Rectal smooth muscle tissue (tissue), 1 donor: Measurements from ENCODE around the gene TESK2.

ENCODE experiments used
- H3K27ac ChIP-seq: one replicate; pipeline ENCODE4 v1.7.0; 2013; ENCODE audit warnings: low read depth, low read length, inconsistent platforms
- H3K27me3 ChIP-seq: one replicate; pipeline ENCODE4 v1.7.0; 2013; ENCODE audit warnings: low read length; ENCODE audit not compliant: control insufficient read depth, insufficient read depth
- H3K36me3 ChIP-seq: one replicate; pipeline ENCODE4 v1.7.0; 2013; ENCODE audit warnings: low read length; ENCODE audit not compliant: control insufficient read depth, insufficient read depth
- H3K4me1 ChIP-seq: one replicate; pipeline ENCODE4 v1.7.0; 2013; ENCODE audit warnings: low read length; ENCODE audit not compliant: control insufficient read depth, insufficient read depth
- H3K4me3 ChIP-seq: one replicate; pipeline ENCODE4 v1.7.0; 2013; ENCODE audit warnings: low read length
- H3K9ac ChIP-seq: one replicate; pipeline ENCODE4 v1.7.0; 2013; ENCODE audit warnings: low read length

TESK2 gene

GRCh38 chr1:45346473-45346872 is 144.5 kb downstream of the TESK2 start:
- no peaks in the 10 kb centered on the region for H3K27me3 ChIP-seq
- H3K4me3 ChIP-seq, result no peak overlapping the region
- H3K27ac ChIP-seq, result no peak overlapping the region
- peaks cover 21% of the 10 kb centered on the region for H3K36me3 ChIP-seq
- H3K9ac ChIP-seq, result no peak overlapping the region
- H3K4me1 ChIP-seq, result peaks cover 25% of the 10 kb centered on the region

- Histone ChIP-seq H3K9ac (no peak overlapping the region), H3K27ac (no peak overlapping the region), H3K4me3 (no peak overlapping the region), H3K27me3 (no peaks in the 10 kb centered on the region), H3K36me3 (peaks cover 21% of the 10 kb centered on the region), H3K4me1 (peaks cover 35% of the 10 kb centered on the region)
Measured at GRCh38 chr1:45345014-45345413, 145.9 kb downstream of the TESK2 start.

- Histone ChIP-seq H3K9ac (no peak overlapping the region), H3K27ac (no peak overlapping the region), H3K4me3 (no peak overlapping the region), H3K27me3 (no peaks in the 10 kb centered on the region), H3K36me3 (peaks cover 21% of the 10 kb centered on the region), H3K4me1 (peaks cover 33% of the 10 kb centered on the region)
Measured at GRCh38 chr1:45344499-45344898, 146.5 kb downstream of the TESK2 start.

- Histone ChIP-seq H3K36me3 (peaks cover 27% of the 10 kb centered on the region), H3K27ac (peak overlapping the region; percentile 99), H3K27me3 (no peaks in the 10 kb centered on the region), H3K4me1 (peaks cover 15% of the 10 kb centered on the region), H3K4me3 (peak overlapping the region; percentile 96), H3K9ac (peak overlapping the region; percentile 52)
Measured at GRCh38 chr1:45340816-45341466, 150.0 kb downstream of the TESK2 start.

GRCh38 chr1:45339789-45340558 is 151.0 kb downstream of the TESK2 start, which contains the start of the genes MUTYH and TOE1:
Gene MUTYH (minus strand): TSS chr1:45340440. CDS start chr1:45334505, 5,935 bp downstream.
Gene TOE1 (plus strand): TSS chr1:45340170. CDS start chr1:45340253, 83 bp downstream.
- peaks cover 15% of the 10 kb centered on the region for H3K4me1 ChIP-seq
- H3K27me3 ChIP-seq, result no peaks in the 10 kb centered on the region

GRCh38 chr1:45337630-45338325 is 153.2 kb downstream of the TESK2 start:
- peaks cover 15% of the 10 kb centered on the region for H3K4me1 ChIP-seq
- H3K36me3 ChIP-seq, result peaks cover 22% of the 10 kb centered on the region
- no peaks in the 10 kb centered on the region for H3K27me3 ChIP-seq
- H3K27ac ChIP-seq, result no peak overlapping the region
- H3K9ac ChIP-seq, result no peak overlapping the region
- peak overlapping the region; percentile 8 for H3K4me3 ChIP-seq

More at GRCh38 chr1:45339789-45340558, 151.0 kb downstream of the TESK2 start, which contains the start of the genes MUTYH and TOE1:
- H3K9ac ChIP-seq, result peak within 1 kb of the TSS; percentile 93
- peak within 1 kb of the TSS; percentile 99 for H3K27ac ChIP-seq
- peak within 1 kb of the TSS; percentile 96 for H3K4me3 ChIP-seq
- peaks cover 27% of the 10 kb centered on the region for H3K36me3 ChIP-seq

- peaks cover 4% of the 10 kb centered on the region for H3K4me1 ChIP-seq
Measured at GRCh38 chr1:45335855-45336324, 155.1 kb downstream of the TESK2 start.

GRCh38 chr1:45334308-45335245 is 156.4 kb downstream of the TESK2 start:
- peak overlapping the region; percentile 13 for H3K9ac ChIP-seq
- peaks cover 16% of the 10 kb centered on the region for H3K36me3 ChIP-seq
- H3K27me3 ChIP-seq, result no peaks in the 10 kb centered on the region
- H3K27ac ChIP-seq, result no peak overlapping the region
- H3K4me1 ChIP-seq, result no peaks in the 10 kb centered on the region
- H3K4me3 ChIP-seq, result no peak overlapping the region

More at GRCh38 chr1:45335855-45336324, 155.1 kb downstream of the TESK2 start:
- no peak overlapping the region for H3K4me3 ChIP-seq
- H3K9ac ChIP-seq, result no peak overlapping the region
- no peak overlapping the region for H3K27ac ChIP-seq
- H3K27me3 ChIP-seq, result no peaks in the 10 kb centered on the region
- H3K36me3 ChIP-seq, result peaks cover 16% of the 10 kb centered on the region

- Histone ChIP-seq H3K27me3 (no peaks in the 10 kb centered on the region), H3K4me3 (no peak overlapping the region), H3K27ac (no peak overlapping the region), H3K36me3 (peaks cover 11% of the 10 kb centered on the region), H3K9ac (no peak overlapping the region), H3K4me1 (no peaks in the 10 kb centered on the region)
Measured at GRCh38 chr1:45332346-45332720, 158.6 kb downstream of the TESK2 start.

GRCh38 chr1:45331436-45332345 is 159.3 kb downstream of the TESK2 start:
- Histone ChIP-seq H3K4me1 (peaks cover 3% of the 10 kb centered on the region), H3K36me3 (peaks cover 11% of the 10 kb centered on the region), H3K4me3 (no peak overlapping the region), H3K9ac (no peak overlapping the region), H3K27me3 (no peaks in the 10 kb centered on the region), H3K27ac (no peak overlapping the region)

- Histone ChIP-seq H3K4me3 (no peak overlapping the region), H3K9ac (no peak overlapping the region), H3K27ac (no peak overlapping the region), H3K27me3 (no peaks in the 10 kb centered on the region), H3K36me3 (peaks cover 11% of the 10 kb centered on the region), H3K4me1 (peaks cover 3% of the 10 kb centered on the region)
Measured at GRCh38 chr1:45329445-45329844, 161.5 kb downstream of the TESK2 start.
